Osteocyte (in vitro differentiated cells): ENCODE results near the gene DYRK2. TPM values are rescaled to one million over a fixed set of nuclear protein-coding genes. Genes with fewer than 3 reads are reported as not detected.
"Not testable (repeated sequence)": the region's sequence is repeated elsewhere in the genome, so short reads cannot be mapped to it uniquely, and the experiment has no call there.

Experiments
- DNase-seq: peaks from one replicate; pipeline ENCODE4 v3.0.0; 2021; ENCODE audit warnings: mixed read lengths; ENCODE audit not compliant: unreplicated experiment; ENCODE audit errors: extremely low spot score
- H3K27ac Mint-ChIP-seq: one replicate; pipeline ENCODE4 v1.8.0; 2021; ENCODE audit warnings: mild to moderate bottlenecking, mixed read lengths; ENCODE audit not compliant: unreplicated experiment
- H3K27me3 Mint-ChIP-seq: one replicate; pipeline ENCODE4 v1.8.0; 2021; ENCODE audit warnings: mixed read lengths; ENCODE audit not compliant: unreplicated experiment
- H3K36me3 Mint-ChIP-seq: one replicate; pipeline ENCODE4 v1.8.0; 2021; ENCODE audit warnings: mixed read lengths; ENCODE audit not compliant: unreplicated experiment
- H3K4me1 Mint-ChIP-seq: one replicate; pipeline ENCODE4 v1.8.0; 2021; ENCODE audit warnings: mixed read lengths; ENCODE audit not compliant: unreplicated experiment
- H3K4me3 Mint-ChIP-seq: one replicate; pipeline ENCODE4 v1.8.0; 2021; ENCODE audit warnings: mild to moderate bottlenecking, moderate library complexity, mixed read lengths; ENCODE audit not compliant: unreplicated experiment
- H3K9me3 Mint-ChIP-seq: one replicate; pipeline ENCODE4 v1.8.0; 2021; ENCODE audit warnings: mixed read lengths; ENCODE audit not compliant: unreplicated experiment
- CTCF ChIP-seq: fragments of 200-600 bp; sonication (generic); IDR thresholded peaks from 2 replicates; pipeline ENCODE4 v1.5.0; 2021; ENCODE audit warnings: antibody characterized with exemption, mild to moderate bottlenecking, moderate library complexity
- total RNA-seq: library from RNA; stranded (reverse); gene quantifications from 2 replicates; pipeline ENCODE4 v1.2.1, GENCODE V29; 2021

DYRK2 gene
- total RNA-seq, 1 donor from 2014 or later = 28.9 TPM

GRCh38 chr12:67667276-67668073, 18.9 kb downstream of the DYRK2 start:
- Mint-ChIP-seq H3K36me3 (no peaks in the 10 kb centered on the region), H3K4me3 (no peak overlapping the region), H3K27me3 (no peaks in the 10 kb centered on the region), H3K9me3 (peaks cover 4% of the 10 kb centered on the region), H3K4me1 (peaks cover 42% of the 10 kb centered on the region), H3K27ac (peak overlapping the region; percentile 17)
- DNase-seq = no peak
- no peak for TF ChIP-seq CTCF

GRCh38 chr12:67669217-67669933, 20.8 kb downstream of the DYRK2 start:
- H3K27ac Mint-ChIP-seq = peak overlapping the region; percentile 50
- no peak overlapping the region for H3K4me3 Mint-ChIP-seq
- TF ChIP-seq CTCF = no peak
- peaks cover 39% of the 10 kb centered on the region for H3K4me1 Mint-ChIP-seq
- no peaks in the 10 kb centered on the region for H3K27me3 Mint-ChIP-seq
- H3K9me3 Mint-ChIP-seq = peaks cover 14% of the 10 kb centered on the region
- DNase-seq = no peak
- H3K36me3 Mint-ChIP-seq = peaks cover 5% of the 10 kb centered on the region

- no peak for TF ChIP-seq CTCF
- no peak for DNase-seq
- Mint-ChIP-seq H3K4me1 (peaks cover 39% of the 10 kb centered on the region), H3K4me3 (no peak overlapping the region), H3K36me3 (peaks cover 5% of the 10 kb centered on the region), H3K9me3 (peaks cover 14% of the 10 kb centered on the region), H3K27ac (peak overlapping the region; percentile 50), H3K27me3 (no peaks in the 10 kb centered on the region)
These were observed 21.5 kb downstream of the DYRK2 start for GRCh38 chr12:67669934-67670631.

GRCh38 chr12:67671419-67671818, 22.9 kb downstream of the DYRK2 start:
- Mint-ChIP-seq H3K4me3 (no peak overlapping the region), H3K9me3 (peaks cover 14% of the 10 kb centered on the region), H3K27ac (no peak overlapping the region), H3K36me3 (peaks cover 5% of the 10 kb centered on the region), H3K27me3 (no peaks in the 10 kb centered on the region), H3K4me1 (peaks cover 31% of the 10 kb centered on the region)
- no peak for TF ChIP-seq CTCF
- DNase-seq = no peak

GRCh38 chr12:67671892-67672291, 23.3 kb downstream of the DYRK2 start:
- H3K36me3 Mint-ChIP-seq = peaks cover 5% of the 10 kb centered on the region
- H3K27ac Mint-ChIP-seq = no peak overlapping the region
- TF ChIP-seq CTCF = no peak
- DNase-seq = no peak
- no peaks in the 10 kb centered on the region for H3K27me3 Mint-ChIP-seq
- no peak overlapping the region for H3K4me3 Mint-ChIP-seq
- peaks cover 14% of the 10 kb centered on the region for H3K9me3 Mint-ChIP-seq
- peaks cover 26% of the 10 kb centered on the region for H3K4me1 Mint-ChIP-seq

GRCh38 chr12:67672507-67672906, 24.0 kb downstream of the DYRK2 start:
- H3K27ac Mint-ChIP-seq, DNase-seq, H3K4me3 Mint-ChIP-seq, H3K36me3 Mint-ChIP-seq, H3K27me3 Mint-ChIP-seq: not testable (repeated sequence)
- peaks cover 21% of the 10 kb centered on the region for H3K4me1 Mint-ChIP-seq
- peaks cover 14% of the 10 kb centered on the region for H3K9me3 Mint-ChIP-seq

GRCh38 chr12:67673509-67673908, 25.0 kb downstream of the DYRK2 start:
- Mint-ChIP-seq H3K9me3 (peaks cover 14% of the 10 kb centered on the region), H3K4me1 (peaks cover 23% of the 10 kb centered on the region)
- DNase-seq, H3K27ac Mint-ChIP-seq, H3K4me3 Mint-ChIP-seq, H3K27me3 Mint-ChIP-seq, H3K36me3 Mint-ChIP-seq: not testable (repeated sequence)
